CD4-positive, alpha-beta memory T cell (primary cell): ENCODE measurements around the gene PKN2. TPM values are rescaled to one million over a fixed set of nuclear protein-coding genes. Genes with fewer than 3 reads are reported as not detected.

Experiments used
- CTCF ChIA-PET: fragments of 350-600 bp; sonication (Branson Sonifier 250); formaldehyde crosslinking; loops from one replicate; lab custom pipeline; 2021; ENCODE audit warnings: inconsistent platforms; ENCODE audit not compliant: partially characterized antibody; lab: Charles Lee
- POLR2A ChIA-PET: fragments of 350-600 bp; sonication (Branson Sonifier 250); formaldehyde crosslinking; loops from one replicate; lab custom pipeline; 2021; ENCODE audit not compliant: partially characterized antibody; lab: Charles Lee
- DNase-seq, 5 donors: peaks; one replicate each; pipeline versions ENCODE4 v3.0.0 to v3.0.0-alpha.2; 2020 to 2022; ENCODE audit warnings: mixed read lengths in 1 of 5
- H3K27ac ChIP-seq: one replicate; pipeline ENCODE4 v1.7.0; 2013; ENCODE audit warnings: low read depth, low read length
- H3K27me3 ChIP-seq: 2 replicates; pipeline ENCODE4 v1.7.0; 2013; ENCODE audit warnings: mild to moderate bottlenecking, low read length, moderate library complexity; ENCODE audit not compliant: insufficient read depth
- H3K36me3 ChIP-seq: 2 replicates; pipeline ENCODE4 v1.7.0; 2013; ENCODE audit warnings: mild to moderate bottlenecking, low read length, moderate library complexity; ENCODE audit not compliant: insufficient read depth
- H3K4me1 ChIP-seq: 2 replicates; pipeline ENCODE4 v1.7.0; 2013; ENCODE audit warnings: mild to moderate bottlenecking, low read length, moderate library complexity; ENCODE audit not compliant: insufficient read depth
- H3K4me3 ChIP-seq, 2 donors: one replicate each; pipeline ENCODE4 v1.7.0; 2013; ENCODE audit warnings: low read length in 2 of 2, mild to moderate bottlenecking in 1 of 2
- H3K9me3 ChIP-seq, 2 donors: one replicate each; pipeline ENCODE4 v1.7.0; 2013; ENCODE audit warnings: low read length in 2 of 2, control low read depth in 1 of 2; ENCODE audit not compliant: control insufficient read depth in 1 of 2
- H3K27ac Mint-ChIP-seq, 7 donors: one replicate each; pipeline ENCODE4 v1.8.0; 2020 to 2021; ENCODE audit warnings: mixed read lengths in 7 of 7, mild to moderate bottlenecking in 6 of 7, inconsistent platforms in 3 of 7, moderate library complexity in 3 of 7
- H3K27me3 Mint-ChIP-seq, 2 donors: one replicate each; pipeline ENCODE4 v1.8.0; 2020 to 2021; ENCODE audit warnings: mixed read lengths in 2 of 2
- H3K36me3 Mint-ChIP-seq, 2 donors: one replicate each; pipeline ENCODE4 v1.8.0; 2020 to 2021; ENCODE audit warnings: mixed read lengths in 2 of 2, inconsistent platforms in 1 of 2, mild to moderate bottlenecking in 1 of 2
- H3K4me1 Mint-ChIP-seq, 4 donors: one replicate each; pipeline ENCODE4 v1.8.0; 2020 to 2021; ENCODE audit warnings: mixed read lengths in 4 of 4, mild to moderate bottlenecking in 1 of 4
- H3K4me3 Mint-ChIP-seq, 8 donors: one replicate each; pipeline ENCODE4 v1.8.0; 2020 to 2021; ENCODE audit warnings: mixed read lengths in 8 of 8, mild to moderate bottlenecking in 7 of 8, moderate library complexity in 6 of 8, inconsistent platforms in 3 of 8
- H3K9me3 Mint-ChIP-seq, 8 donors: one replicate each; pipeline ENCODE4 v1.8.0; 2020 to 2021; ENCODE audit warnings: mixed read lengths in 8 of 8, mild to moderate bottlenecking in 5 of 8, inconsistent platforms in 3 of 8, moderate library complexity in 1 of 8
- intact Hi-C: fragments of 100-400 bp; cut with micrococcal nuclease; formaldehyde crosslinking; loops from one replicate; pipeline ENCODE4 v1.15.1; 2023
- polyA plus RNA-seq, 2 donors: library from polyadenylated mRNA; unstranded; fragments of 300-500 nt; fragmentation: Illumina TruSeq; gene quantifications; one replicate each; pipeline ENCODE4 v1.2.3, GENCODE V29; 2021
- total RNA-seq, 2 experiments: library from RNA; stranded (reverse); gene quantifications; one replicate each; pipeline ENCODE4 v1.2.3, GENCODE V29; 2021

Gene PKN2
- total and polyA plus RNA-seq, 4 experiments from 2014 or later, result 6.0 to 42.0 (median 23.3) TPM

DNA sequence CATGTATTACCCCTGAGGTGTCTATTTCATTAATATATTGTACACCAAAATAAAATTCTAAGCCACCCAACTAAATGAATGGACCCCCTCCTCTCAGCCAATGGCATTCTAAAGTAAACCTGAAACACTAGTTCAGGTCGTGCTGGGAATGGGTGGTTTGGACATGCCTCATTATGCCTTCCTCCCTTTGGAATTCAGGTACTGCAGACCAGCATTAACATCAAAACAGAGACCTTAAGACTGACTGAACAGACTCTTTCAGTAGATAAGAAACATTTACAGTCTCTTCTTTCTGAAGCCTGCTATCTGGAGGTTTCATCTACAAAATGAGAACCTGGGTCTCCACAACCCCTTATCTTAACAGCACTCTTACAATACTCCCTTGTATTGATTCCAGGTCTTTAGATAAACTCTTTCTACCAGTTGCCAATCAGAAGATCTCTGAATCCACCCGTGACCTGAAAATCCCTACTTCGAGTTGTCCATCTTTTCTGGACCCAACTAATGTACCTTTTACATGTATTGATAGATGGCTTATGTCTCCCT lies 93.6 kb downstream of the PKN2 start:
- H3K9me3 ChIP-seq, result no peaks in the 10 kb centered on the region
- H3K27ac Mint-ChIP-seq, result no peak overlapping the region
- H3K4me1 ChIP-seq, result no peaks in the 10 kb centered on the region
- no peak overlapping the region for H3K27ac ChIP-seq
- no peaks in the 10 kb centered on the region for H3K9me3 Mint-ChIP-seq
- no peak overlapping the region for H3K4me3 ChIP-seq
- H3K27me3 Mint-ChIP-seq, result no peaks in the 10 kb centered on the region
- no peak for DNase-seq
- intact Hi-C loops, result no loop called here
- no peak overlapping the region for H3K4me3 Mint-ChIP-seq
- H3K27me3 ChIP-seq, result no peaks in the 10 kb centered on the region
- CTCF ChIA-PET, result no interaction called here
- POLR2A ChIA-PET, result no interaction called here
- H3K4me1 Mint-ChIP-seq, result peaks cover 0 to 5% (median 1%) of the 10 kb centered on the region in 4 donors
- peaks cover 20% of the 10 kb centered on the region for H3K36me3 ChIP-seq
- H3K36me3 Mint-ChIP-seq, result peaks cover 53 to 74% of the 10 kb centered on the region in 2 donors

DNA sequence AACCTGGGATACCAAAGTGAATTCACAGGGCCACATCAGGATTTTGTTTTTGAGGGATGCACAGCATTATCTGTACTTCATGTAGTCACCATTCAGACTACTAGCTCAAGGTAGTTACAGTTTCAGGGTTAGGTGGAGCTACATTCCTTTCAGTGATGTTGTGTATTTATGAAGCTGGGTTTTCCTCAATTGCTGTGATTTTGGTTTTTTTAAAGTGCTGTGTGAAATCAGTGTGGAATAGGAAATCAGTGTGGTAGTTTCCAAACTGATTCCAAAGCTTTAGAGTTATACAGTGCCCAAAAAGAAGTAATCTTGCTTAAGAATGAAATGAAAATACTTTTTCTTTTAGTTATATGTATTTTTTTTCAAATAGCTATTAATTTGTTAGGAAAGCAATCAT lies 95.8 kb downstream of the PKN2 start:
- Histone ChIP-seq H3K4me3 (no peak overlapping the region), H3K9me3 (no peaks in the 10 kb centered on the region), H3K27ac (no peak overlapping the region), H3K36me3 (peaks cover 20% of the 10 kb centered on the region), H3K4me1 (no peaks in the 10 kb centered on the region), H3K27me3 (no peaks in the 10 kb centered on the region)
- DNase-seq, result no peak
- ChIA-PET CTCF (no interaction called here), POLR2A (no interaction called here)
- Mint-ChIP-seq H3K9me3 (no peaks in the 10 kb centered on the region), H3K4me3 (no peak overlapping the region), H3K27me3 (no peaks in the 10 kb centered on the region), H3K4me1 (peaks cover 0 to 7% (median 1%) of the 10 kb centered on the region in 4 donors), H3K27ac (peak overlapping the region in 1 of 7 donors; percentile 6), H3K36me3 (peaks cover 41 to 66% of the 10 kb centered on the region in 2 donors)
- intact Hi-C loops, result no loop called here

DNA sequence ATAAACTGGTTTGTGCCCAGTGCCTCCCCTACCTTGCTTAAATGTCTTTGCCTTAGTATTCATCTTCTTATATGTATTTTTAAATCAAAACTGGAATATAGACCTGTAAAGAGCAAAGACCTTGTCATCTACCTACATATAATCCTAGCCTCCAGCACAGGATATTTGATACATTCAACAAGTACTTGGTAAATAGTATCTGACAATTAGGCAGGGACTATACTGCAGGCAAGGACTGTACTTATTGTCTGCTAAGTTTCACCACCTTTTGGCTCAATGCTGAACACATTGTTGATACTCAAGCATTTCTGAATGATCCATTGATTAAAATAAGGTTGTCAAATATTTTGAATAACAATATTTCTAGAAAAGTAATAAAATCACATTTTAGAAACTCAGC lies 96.4 kb downstream of the PKN2 start:
- Mint-ChIP-seq H3K36me3 (peaks cover 40 to 66% of the 10 kb centered on the region in 2 donors), H3K27me3 (no peaks in the 10 kb centered on the region), H3K27ac (no peak overlapping the region), H3K4me3 (no peak overlapping the region), H3K9me3 (no peaks in the 10 kb centered on the region), H3K4me1 (peaks cover 0 to 7% (median 1%) of the 10 kb centered on the region in 4 donors)
- Histone ChIP-seq H3K27ac (no peak overlapping the region), H3K4me1 (no peaks in the 10 kb centered on the region), H3K9me3 (no peaks in the 10 kb centered on the region), H3K4me3 (no peak overlapping the region), H3K27me3 (no peaks in the 10 kb centered on the region), H3K36me3 (peaks cover 20% of the 10 kb centered on the region)
- ChIA-PET POLR2A (no interaction called here), CTCF (no interaction called here)
- intact Hi-C loops, result no loop called here
- DNase-seq, result no peak

DNA sequence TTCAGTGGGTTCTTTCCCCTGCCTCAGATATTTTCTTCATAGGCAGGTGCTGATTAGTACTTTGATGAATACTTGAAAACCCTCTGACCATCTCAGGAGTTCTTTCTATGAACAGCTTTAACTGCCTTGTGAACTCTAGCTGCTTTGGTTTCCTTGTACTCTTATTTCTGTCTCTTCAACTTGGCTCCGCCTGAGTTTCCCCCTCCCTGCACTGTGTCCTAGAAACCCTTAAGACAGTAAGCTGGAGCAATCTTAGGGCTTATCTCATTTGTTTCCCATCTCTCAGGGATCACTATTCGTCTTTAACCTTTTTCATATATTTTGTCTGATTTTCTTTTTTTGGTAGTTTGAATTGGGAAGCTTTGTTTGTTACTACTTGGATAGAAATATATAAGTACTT lies 99.1 kb downstream of the PKN2 start:
- no peaks in the 10 kb centered on the region for H3K27me3 ChIP-seq
- ChIA-PET CTCF (interaction anchor here (1.0 to 1.4 kb wide), 3 partner anchors 10 to 33 kb away, joined by 3 to 4 read pairs (median 3); no protein-coding TSS in a partner anchor), POLR2A (no interaction called here)
- Mint-ChIP-seq H3K27ac (no peak overlapping the region), H3K9me3 (no peaks in the 10 kb centered on the region), H3K4me1 (peaks cover 0 to 7% (median 1%) of the 10 kb centered on the region in 4 donors), H3K36me3 (peaks cover 26 to 59% of the 10 kb centered on the region in 2 donors), H3K4me3 (peak overlapping the region in 1 of 8 donors; percentile 46), H3K27me3 (no peaks in the 10 kb centered on the region)
- H3K4me1 ChIP-seq, result no peaks in the 10 kb centered on the region
- no peak for DNase-seq
- H3K9me3 ChIP-seq, result no peaks in the 10 kb centered on the region
- peaks cover 15% of the 10 kb centered on the region for H3K36me3 ChIP-seq
- no peak overlapping the region for H3K27ac ChIP-seq
- H3K4me3 ChIP-seq, result no peak overlapping the region
- intact Hi-C loops, result no loop called here

DNA sequence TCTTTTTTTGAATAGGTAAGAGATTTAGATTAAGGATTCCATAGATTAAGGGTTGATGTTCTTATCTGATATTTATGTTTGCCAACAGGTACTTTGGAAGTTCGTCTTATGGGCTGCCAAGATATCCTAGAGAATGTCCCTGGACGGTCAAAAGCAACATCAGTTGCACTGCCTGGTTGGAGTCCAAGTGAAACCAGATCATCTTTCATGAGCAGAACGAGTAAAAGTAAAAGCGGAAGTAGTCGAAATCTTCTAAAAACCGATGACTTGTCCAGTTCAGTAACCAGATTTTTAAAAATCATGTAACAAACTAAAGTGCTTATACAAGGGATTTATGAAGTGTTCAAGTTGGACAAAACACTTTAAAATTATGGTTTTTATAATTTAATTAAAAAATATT lies 100.5 kb downstream of the PKN2 start:
- ChIA-PET POLR2A (no interaction called here), CTCF (interaction anchor here (1.4 kb wide), 1 partner anchor 8 kb away, joined by 4 read pairs; no protein-coding TSS in a partner anchor)
- H3K4me1 ChIP-seq, result no peaks in the 10 kb centered on the region
- Mint-ChIP-seq H3K27me3 (no peaks in the 10 kb centered on the region), H3K4me1 (peaks cover 0 to 7% (median 1%) of the 10 kb centered on the region in 4 donors), H3K9me3 (no peaks in the 10 kb centered on the region), H3K4me3 (peak overlapping the region in 1 of 8 donors; percentile 31), H3K27ac (peak overlapping the region in 1 of 7 donors; percentile 36), H3K36me3 (peaks cover 28 to 55% of the 10 kb centered on the region in 2 donors)
- H3K4me3 ChIP-seq, result no peak overlapping the region
- intact Hi-C loops, result no loop called here
- H3K36me3 ChIP-seq, result peaks cover 16% of the 10 kb centered on the region
- DNase-seq, result no peak
- no peaks in the 10 kb centered on the region for H3K9me3 ChIP-seq
- H3K27ac ChIP-seq, result no peak overlapping the region
- H3K27me3 ChIP-seq, result no peaks in the 10 kb centered on the region

DNA sequence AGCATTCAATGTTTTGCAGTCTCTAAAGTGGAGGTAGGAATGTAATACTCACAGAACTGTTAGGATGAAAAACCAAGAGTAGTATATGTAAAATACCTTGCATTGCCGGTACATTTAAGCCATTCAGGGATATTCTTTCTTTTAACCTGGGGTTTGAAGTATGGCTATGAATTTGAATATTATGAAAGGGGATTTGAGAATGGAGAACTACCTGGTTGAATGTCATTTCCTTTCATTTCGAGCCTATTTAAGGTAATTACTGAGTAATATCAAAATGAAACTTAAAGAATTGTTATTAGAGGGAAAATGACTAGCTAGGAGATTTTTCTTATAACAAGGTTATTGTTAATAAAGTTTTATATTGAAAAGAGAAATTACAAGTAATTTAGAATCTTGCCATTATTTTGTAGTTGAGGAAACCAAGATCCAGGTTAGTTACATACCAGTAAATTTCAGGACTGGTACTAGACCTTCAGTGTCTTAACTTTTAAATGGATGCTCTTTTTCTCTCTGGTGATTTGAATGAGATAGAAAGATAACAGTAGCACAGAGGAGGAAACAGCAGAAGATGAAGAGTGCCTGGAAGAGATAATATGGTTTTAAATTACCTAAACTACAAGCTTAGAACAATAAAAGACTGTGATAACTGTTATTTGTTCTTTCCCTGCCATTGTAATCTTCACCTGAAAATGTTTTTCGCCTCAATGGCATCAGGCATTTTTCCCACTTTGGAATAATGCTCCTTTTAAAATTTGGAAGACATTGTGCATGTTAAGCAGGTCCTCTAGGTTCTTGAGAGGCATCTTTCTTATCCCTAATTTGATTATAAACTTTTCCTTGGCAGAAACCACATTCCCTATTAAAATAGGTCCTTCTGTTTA lies 103.2 kb downstream of the PKN2 start:
- peak overlapping the region in 3 of 7 donors; percentile 14 to 69 (median 41) for H3K27ac Mint-ChIP-seq
- peaks cover 24% of the 10 kb centered on the region for H3K36me3 ChIP-seq

DNA sequence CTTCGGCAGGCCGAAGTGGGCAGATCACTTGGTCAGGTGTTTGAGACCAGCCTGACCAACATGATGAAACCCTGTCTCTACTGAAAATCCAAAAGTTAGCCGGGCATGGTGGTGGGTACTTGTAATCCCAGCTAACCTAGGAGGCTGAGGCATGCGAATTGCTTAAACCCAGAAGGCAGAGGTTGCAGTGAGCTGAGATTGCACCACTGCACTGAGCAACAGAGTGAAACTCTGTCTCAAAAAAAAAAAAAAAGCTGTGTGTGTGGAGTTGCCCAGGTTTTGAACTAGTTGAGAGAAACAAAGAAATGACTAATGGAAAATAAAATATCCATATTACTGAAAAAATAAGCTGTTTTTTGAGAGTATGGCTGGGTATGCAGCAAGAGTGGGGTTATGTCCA lies 107.1 kb downstream of the PKN2 start:
- H3K4me1 Mint-ChIP-seq, result peaks cover 0 to 7% (median 2%) of the 10 kb centered on the region in 4 donors
- CTCF ChIA-PET, result interaction anchor here (1.2 kb wide), 1 partner anchor 86 kb away, joined by 4 read pairs; no protein-coding TSS in a partner anchor

More for the DNA sequence above, 103.2 kb downstream of the PKN2 start:
- Histone ChIP-seq H3K27ac (no peak overlapping the region), H3K9me3 (no peaks in the 10 kb centered on the region), H3K4me1 (no peaks in the 10 kb centered on the region), H3K27me3 (no peaks in the 10 kb centered on the region), H3K4me3 (no peak overlapping the region)
- no peak for DNase-seq
- H3K36me3 Mint-ChIP-seq, result peaks cover 39 to 63% of the 10 kb centered on the region in 2 donors
- H3K4me3 Mint-ChIP-seq, result no peak overlapping the region
- ChIA-PET CTCF (interaction anchor here (1.7 kb wide), 1 partner anchor 14 kb away, joined by 8 read pairs; no protein-coding TSS in a partner anchor), POLR2A (no interaction called here)
- H3K27me3 Mint-ChIP-seq, result no peaks in the 10 kb centered on the region
- H3K4me1 Mint-ChIP-seq, result peaks cover 0 to 6% (median 0%) of the 10 kb centered on the region in 4 donors
- intact Hi-C loops, result no loop called here
- no peaks in the 10 kb centered on the region for H3K9me3 Mint-ChIP-seq

More for the DNA sequence above, 107.1 kb downstream of the PKN2 start:
- POLR2A ChIA-PET, result no interaction called here
- no peaks in the 10 kb centered on the region for H3K27me3 Mint-ChIP-seq
- H3K36me3 ChIP-seq, result peaks cover 18% of the 10 kb centered on the region
- peaks cover 33 to 65% of the 10 kb centered on the region in 2 donors for H3K36me3 Mint-ChIP-seq
- H3K27ac Mint-ChIP-seq, result peak overlapping the region in 2 of 7 donors; percentile 36 to 57
- H3K27ac ChIP-seq, result no peak overlapping the region
- no peak overlapping the region for H3K4me3 ChIP-seq
- intact Hi-C loops, result no loop called here
- H3K9me3 Mint-ChIP-seq, result no peaks in the 10 kb centered on the region
- H3K27me3 ChIP-seq, result no peaks in the 10 kb centered on the region
- H3K4me3 Mint-ChIP-seq, result no peak overlapping the region
- H3K4me1 ChIP-seq, result no peaks in the 10 kb centered on the region
- no peak for DNase-seq
- no peaks in the 10 kb centered on the region for H3K9me3 ChIP-seq
